GM19395 (cell line): ENCODE data around the gene ALDH1L1.

Experiments used
- ATAC-seq: cut with Tn5 transposase; IDR thresholded peaks from one replicate; pipeline ENCODE4 v1.9.1; 2021; ENCODE audit warnings: mild to moderate bottlenecking, moderate library complexity; ENCODE audit not compliant: unreplicated experiment

Gene ALDH1L1

GRCh38 chr3:126124148-126124868 lies 56.1 kb downstream of the ALDH1L1 start:
- ATAC-seq, result no peak

- ATAC-seq, result no peak
Measured at GRCh38 chr3:126121632-126122031, 58.8 kb downstream of the ALDH1L1 start.

- no peak for ATAC-seq
Measured at GRCh38 chr3:126121074-126121473, 59.3 kb downstream of the ALDH1L1 start.

- ATAC-seq, result no peak
Measured at GRCh38 chr3:126119976-126120375, 60.4 kb downstream of the ALDH1L1 start.

- ATAC-seq, result no peak
Measured at GRCh38 chr3:126119008-126119675, 61.2 kb downstream of the ALDH1L1 start.

- no peak for ATAC-seq
Measured at GRCh38 chr3:126118591-126118990, 61.8 kb downstream of the ALDH1L1 start.

- no peak for ATAC-seq
Measured at GRCh38 chr3:126117786-126118185, 62.6 kb downstream of the ALDH1L1 start.

GRCh38 chr3:126117212-126117611 lies 63.2 kb downstream of the ALDH1L1 start:
- no peak for ATAC-seq

- no peak for ATAC-seq
Measured at GRCh38 chr3:126116526-126116925, 63.9 kb downstream of the ALDH1L1 start.

- ATAC-seq, result no peak
Measured at GRCh38 chr3:126114443-126115386, 65.7 kb downstream of the ALDH1L1 start.

- ATAC-seq, result no peak
Measured at GRCh38 chr3:126113733-126114442, 66.5 kb downstream of the ALDH1L1 start.

- no peak for ATAC-seq
Measured at GRCh38 chr3:126113238-126113555, 67.2 kb downstream of the ALDH1L1 start.

GRCh38 chr3:126112531-126113237 lies 67.7 kb downstream of the ALDH1L1 start:
- no peak for ATAC-seq

GRCh38 chr3:126111566-126112475 lies 68.6 kb downstream of the ALDH1L1 start:
- no peak for ATAC-seq

GRCh38 chr3:126111126-126111551 lies 69.2 kb downstream of the ALDH1L1 start:
- no peak for ATAC-seq

GRCh38 chr3:126110431-126111125 lies 69.8 kb downstream of the ALDH1L1 start:
- ATAC-seq, result no peak

GRCh38 chr3:126109880-126110235 lies 70.5 kb downstream of the ALDH1L1 start:
- ATAC-seq, result no peak

- no peak for ATAC-seq
Measured at GRCh38 chr3:126109146-126109879, 71.1 kb downstream of the ALDH1L1 start.
